ENCODE results near the gene FHOD3. TPM values are rescaled to one million over a fixed set of nuclear protein-coding genes. Genes with fewer than 3 reads are reported as not detected.
A peak's percentile ranks its signal among the peaks of the same experiment; 100 is the strongest.

Gene FHOD3
- total RNA-seq, 1 donor from 2014 or later: 16.3 TPM

DNA sequence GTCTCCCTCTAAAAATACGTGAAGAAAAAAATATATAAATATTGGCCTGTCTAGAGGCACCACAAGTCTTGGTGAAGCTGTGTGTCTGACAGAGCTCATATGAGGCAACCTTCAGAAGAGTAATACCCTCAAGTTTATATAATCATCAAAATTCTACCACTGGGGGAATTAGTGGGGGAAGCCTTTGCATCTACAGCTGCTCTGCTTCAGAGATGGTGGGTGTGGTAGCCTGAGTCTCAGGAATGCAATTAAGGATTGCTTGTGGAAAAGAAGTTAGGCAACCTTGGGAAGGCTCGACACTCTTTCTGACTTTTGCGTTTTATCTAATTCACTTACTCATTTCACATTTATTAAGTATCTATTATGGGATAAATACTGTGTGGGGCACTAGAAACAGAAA is 513.9 kb downstream of the FHOD3 start:
- H3K4me1 Mint-ChIP-seq: peaks cover 2% of the 10 kb centered on the region
- H3K27me3 Mint-ChIP-seq (ENCODE audit: low read depth): no peaks in the 10 kb centered on the region
- no peak overlapping the region for H3K4me3 Mint-ChIP-seq
- H3K36me3 Mint-ChIP-seq: peaks cover 16% of the 10 kb centered on the region
- no peaks in the 10 kb centered on the region for H3K9me3 Mint-ChIP-seq
- H3K27ac Mint-ChIP-seq: no peak overlapping the region
- TF ChIP-seq, protein P1, sequence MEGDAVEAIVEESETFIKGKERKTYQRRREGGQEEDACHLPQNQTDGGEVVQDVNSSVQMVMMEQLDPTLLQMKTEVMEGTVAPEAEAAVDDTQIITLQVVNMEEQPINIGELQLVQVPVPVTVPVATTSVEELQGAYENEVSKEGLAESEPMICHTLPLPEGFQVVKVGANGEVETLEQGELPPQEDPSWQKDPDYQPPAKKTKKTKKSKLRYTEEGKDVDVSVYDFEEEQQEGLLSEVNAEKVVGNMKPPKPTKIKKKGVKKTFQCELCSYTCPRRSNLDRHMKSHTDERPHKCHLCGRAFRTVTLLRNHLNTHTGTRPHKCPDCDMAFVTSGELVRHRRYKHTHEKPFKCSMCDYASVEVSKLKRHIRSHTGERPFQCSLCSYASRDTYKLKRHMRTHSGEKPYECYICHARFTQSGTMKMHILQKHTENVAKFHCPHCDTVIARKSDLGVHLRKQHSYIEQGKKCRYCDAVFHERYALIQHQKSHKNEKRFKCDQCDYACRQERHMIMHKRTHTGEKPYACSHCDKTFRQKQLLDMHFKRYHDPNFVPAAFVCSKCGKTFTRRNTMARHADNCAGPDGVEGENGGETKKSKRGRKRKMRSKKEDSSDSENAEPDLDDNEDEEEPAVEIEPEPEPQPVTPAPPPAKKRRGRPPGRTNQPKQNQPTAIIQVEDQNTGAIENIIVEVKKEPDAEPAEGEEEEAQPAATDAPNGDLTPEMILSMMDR (IDR thresholded peaks at IDR 0.05; ENCODE audit: unreplicated experiment): no peak
- DNase-seq (ENCODE audit: low spot score in 2 of 2, unreplicated experiment in 2 of 2): no peak

DNA sequence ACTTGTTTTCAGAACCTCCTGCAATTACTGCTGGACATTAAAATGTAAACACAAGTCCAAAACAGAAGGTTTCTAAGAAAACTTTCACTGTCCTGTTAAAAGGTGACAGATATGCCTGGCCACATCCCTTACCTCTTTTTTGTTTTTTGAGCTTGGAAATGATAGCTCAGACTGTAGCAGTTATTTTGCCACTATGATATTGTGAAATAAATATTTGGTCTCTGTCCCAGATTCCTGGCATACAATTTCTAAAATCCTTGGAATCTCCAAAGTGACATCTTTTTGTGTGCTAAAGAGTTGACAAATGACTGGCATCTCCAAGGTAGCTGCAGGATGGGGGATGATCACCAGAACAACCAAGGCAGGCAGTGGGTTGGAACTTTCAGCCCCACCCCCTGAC is 514.4 kb downstream of the FHOD3 start:
- Mint-ChIP-seq H3K9me3 (no peaks in the 10 kb centered on the region), H3K27ac (no peak overlapping the region), H3K36me3 (peaks cover 16% of the 10 kb centered on the region), H3K4me1 (peaks cover 2% of the 10 kb centered on the region), H3K27me3 (ENCODE audit: low read depth) (no peaks in the 10 kb centered on the region), H3K4me3 (no peak overlapping the region)
- DNase-seq (ENCODE audit: low spot score in 2 of 2, unreplicated experiment in 2 of 2): no peak
- TF ChIP-seq, protein P1 (IDR thresholded peaks at IDR 0.05; ENCODE audit: unreplicated experiment): no peak

DNA sequence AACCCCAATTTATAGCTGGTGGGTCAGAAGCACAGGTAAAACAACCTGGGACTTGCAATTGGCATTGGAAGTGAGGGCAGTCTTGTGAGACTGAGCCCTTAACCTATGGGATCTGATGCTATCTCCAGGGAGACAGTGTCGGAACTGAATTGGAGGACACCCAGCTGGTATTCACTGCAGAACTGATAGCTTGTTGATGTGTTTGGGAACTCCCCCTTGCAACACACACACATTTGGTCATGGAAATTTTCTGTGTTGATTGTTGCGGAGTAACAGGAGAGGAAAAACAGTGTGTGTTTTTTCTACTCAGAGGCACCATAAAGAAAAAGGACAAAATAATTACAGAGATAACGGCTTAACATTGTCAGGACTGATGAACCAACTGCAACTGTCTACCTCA is 515.2 kb downstream of the FHOD3 start:
- Mint-ChIP-seq H3K27me3 (ENCODE audit: low read depth) (no peaks in the 10 kb centered on the region), H3K36me3 (peaks cover 15% of the 10 kb centered on the region), H3K9me3 (no peaks in the 10 kb centered on the region), H3K4me3 (no peak overlapping the region), H3K27ac (no peak overlapping the region), H3K4me1 (peaks cover 2% of the 10 kb centered on the region)
- TF ChIP-seq, protein P1 (IDR thresholded peaks at IDR 0.05; ENCODE audit: unreplicated experiment): no peak
- no peak for DNase-seq (ENCODE audit: low spot score in 2 of 2, unreplicated experiment in 2 of 2)

DNA sequence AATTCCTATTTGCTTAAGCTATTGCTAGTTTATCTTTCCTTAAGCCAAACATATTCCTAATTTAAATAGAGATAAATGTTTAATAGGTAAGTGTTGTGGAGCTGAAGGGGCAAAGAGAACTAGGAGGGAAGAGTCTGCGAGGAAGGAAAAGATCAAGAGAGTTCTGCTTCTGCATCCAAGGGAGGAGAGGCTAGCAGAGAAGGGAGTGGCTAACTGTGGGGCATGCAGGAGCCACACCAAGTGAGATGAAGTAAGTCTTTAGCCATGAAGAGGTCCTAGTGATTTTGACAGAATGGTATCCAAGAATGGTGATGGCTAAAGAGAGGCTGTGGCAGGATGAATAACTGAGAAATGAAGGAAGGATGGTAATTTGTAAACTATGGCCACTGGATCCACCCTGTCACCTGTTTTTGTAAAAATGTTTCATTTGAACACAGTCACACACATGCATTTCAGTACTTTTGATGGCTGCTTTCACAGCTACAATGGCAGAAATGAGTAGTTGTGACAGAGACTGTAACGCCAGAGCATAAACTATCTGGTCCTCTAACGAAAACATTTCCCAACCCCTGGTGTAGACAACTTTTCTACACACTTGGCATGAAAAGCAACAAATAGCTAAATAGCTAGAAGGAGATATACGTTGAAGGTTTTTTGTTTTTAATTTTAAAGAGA is 515.7 kb downstream of the FHOD3 start:
- Mint-ChIP-seq H3K36me3 (peaks cover 19% of the 10 kb centered on the region), H3K27ac (peak overlapping the region; percentile 2), H3K9me3 (no peaks in the 10 kb centered on the region), H3K4me1 (peaks cover 2% of the 10 kb centered on the region), H3K27me3 (ENCODE audit: low read depth) (no peaks in the 10 kb centered on the region), H3K4me3 (no peak overlapping the region)
- TF ChIP-seq, protein P1 (IDR thresholded peaks at IDR 0.05; ENCODE audit: unreplicated experiment): no peak
- DNase-seq (ENCODE audit: low spot score in 2 of 2, unreplicated experiment in 2 of 2): no peak

- no peaks in the 10 kb centered on the region for H3K27me3 Mint-ChIP-seq (ENCODE audit: low read depth)
- no peaks in the 10 kb centered on the region for H3K9me3 Mint-ChIP-seq
- TF ChIP-seq, protein P1 (IDR thresholded peaks at IDR 0.05; ENCODE audit: unreplicated experiment): no peak
- no peak overlapping the region for H3K27ac Mint-ChIP-seq
- peaks cover 2% of the 10 kb centered on the region for H3K4me1 Mint-ChIP-seq
- H3K4me3 Mint-ChIP-seq: no peak overlapping the region
- no peak for DNase-seq (ENCODE audit: low spot score in 2 of 2, unreplicated experiment in 2 of 2)
- peaks cover 19% of the 10 kb centered on the region for H3K36me3 Mint-ChIP-seq
These were observed 516.3 kb downstream of the FHOD3 start for GRCh38 chr18:36813824-36814223.
